ENCODE measurements around the gene FAM171A2.

DNA sequence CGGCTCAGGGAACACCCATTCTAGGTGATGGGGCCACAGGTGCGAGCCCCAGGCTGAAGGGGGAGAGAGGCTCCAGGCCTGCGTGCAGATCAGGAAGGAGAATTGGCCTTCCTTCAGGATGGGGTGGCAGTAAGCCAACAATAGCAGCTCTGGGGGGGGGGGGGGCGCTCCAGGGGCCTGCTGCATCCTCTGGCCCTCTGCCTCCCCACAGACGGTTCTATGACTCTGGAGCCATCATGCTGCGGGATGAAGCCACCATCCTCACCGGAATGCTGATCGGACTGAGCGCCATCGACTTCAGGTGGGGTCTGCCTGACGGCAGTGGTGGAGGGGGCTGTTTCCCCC lies 49.2 kb downstream of the FAM171A2 start:
- TF ChIP-seq, protein P1, sequence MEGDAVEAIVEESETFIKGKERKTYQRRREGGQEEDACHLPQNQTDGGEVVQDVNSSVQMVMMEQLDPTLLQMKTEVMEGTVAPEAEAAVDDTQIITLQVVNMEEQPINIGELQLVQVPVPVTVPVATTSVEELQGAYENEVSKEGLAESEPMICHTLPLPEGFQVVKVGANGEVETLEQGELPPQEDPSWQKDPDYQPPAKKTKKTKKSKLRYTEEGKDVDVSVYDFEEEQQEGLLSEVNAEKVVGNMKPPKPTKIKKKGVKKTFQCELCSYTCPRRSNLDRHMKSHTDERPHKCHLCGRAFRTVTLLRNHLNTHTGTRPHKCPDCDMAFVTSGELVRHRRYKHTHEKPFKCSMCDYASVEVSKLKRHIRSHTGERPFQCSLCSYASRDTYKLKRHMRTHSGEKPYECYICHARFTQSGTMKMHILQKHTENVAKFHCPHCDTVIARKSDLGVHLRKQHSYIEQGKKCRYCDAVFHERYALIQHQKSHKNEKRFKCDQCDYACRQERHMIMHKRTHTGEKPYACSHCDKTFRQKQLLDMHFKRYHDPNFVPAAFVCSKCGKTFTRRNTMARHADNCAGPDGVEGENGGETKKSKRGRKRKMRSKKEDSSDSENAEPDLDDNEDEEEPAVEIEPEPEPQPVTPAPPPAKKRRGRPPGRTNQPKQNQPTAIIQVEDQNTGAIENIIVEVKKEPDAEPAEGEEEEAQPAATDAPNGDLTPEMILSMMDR (IDR thresholded peaks at IDR 0.05), result no peak
- TF ChIP-seq POLR2A (IDR thresholded peaks at IDR 0.05), result no peak
